Neural cell (in vitro differentiated cells): Measurements from ENCODE around the gene DFFA. TPM values are rescaled to one million over a fixed set of nuclear protein-coding genes. Genes with fewer than 3 reads are reported as not detected.

Source experiments
- H2AFZ ChIP-seq: fragments of 200-600, 300-800 bp; sonication (generic), shearing (Covaris generic); 2 replicates; pipeline ENCODE4 v1.6.0; 2014; ENCODE audit warnings: low read depth, mild to moderate bottlenecking, antibody characterized with exemption, low read length, moderate library complexity
- H3F3A ChIP-seq: fragments of 200-600 bp; shearing (Covaris generic); 2 replicates; pipeline ENCODE4 v1.6.1; 2016; ENCODE audit warnings: mild to moderate bottlenecking, moderate library complexity, mixed read lengths, antibody characterized with exemption, low read length; ENCODE audit not compliant: insufficient read depth, poor library complexity, severe bottlenecking
- H3K27ac ChIP-seq: fragments of 200-600, 300-800 bp; sonication (generic), shearing (Covaris generic); 2 replicates; pipeline ENCODE4 v1.5.1; 2014; ENCODE audit warnings: mild to moderate bottlenecking, low read length, moderate library complexity
- H3K27me3 ChIP-seq: fragments of 300-800, 200-600 bp; sonication (generic), shearing (Covaris generic); 2 replicates; pipeline ENCODE4 v1.6.0; 2014; ENCODE audit warnings: mild to moderate bottlenecking, low read depth, low read length, moderate library complexity; ENCODE audit not compliant: insufficient read depth
- H3K36me3 ChIP-seq: fragments of 300-800, 200-600 bp; sonication (generic), shearing (Covaris generic); 2 replicates; pipeline ENCODE4 v1.5.1; 2014; ENCODE audit warnings: mild to moderate bottlenecking, antibody characterized with exemption, low read length, moderate library complexity; ENCODE audit not compliant: insufficient read depth
- H3K4me2 ChIP-seq: fragments of 300-800, 200-600 bp; sonication (generic), shearing (Covaris generic); 2 replicates; pipeline ENCODE4 v1.6.0; 2014; ENCODE audit warnings: mild to moderate bottlenecking, low read length
- H3K4me3 ChIP-seq: fragments of 300-800, 200-600 bp; sonication (generic), shearing (Covaris generic); 2 replicates; pipeline ENCODE4 v1.5.1; 2014; ENCODE audit warnings: mild to moderate bottlenecking, low read length, moderate library complexity
- H3K79me2 ChIP-seq: fragments of 200-600 bp; shearing (Covaris generic); replicated peaks from 2 replicates; pipeline ENCODE4 v1.6.0; 2014; ENCODE audit warnings: mild to moderate bottlenecking, low read length, moderate library complexity; ENCODE audit not compliant: insufficient read depth
- H3K9ac ChIP-seq: fragments of 300-800, 200-600 bp; sonication (generic), shearing (Covaris generic); 2 replicates; pipeline ENCODE4 v1.6.1; 2016; ENCODE audit warnings: mild to moderate bottlenecking, low read length, mixed read lengths
- H3K9me2 ChIP-seq: fragments of 200-600 bp; shearing (Covaris generic); 2 replicates; pipeline ENCODE4 v1.6.1; 2016; ENCODE audit warnings: mild to moderate bottlenecking, low read length, mixed read lengths; ENCODE audit not compliant: insufficient read depth
- H3K9me3 ChIP-seq: fragments of 200-600, 300-800 bp; sonication (generic), shearing (Covaris generic); 2 replicates; pipeline ENCODE4 v1.6.1; 2016; ENCODE audit warnings: mild to moderate bottlenecking, mixed run types, low read length, moderate library complexity, mixed read lengths
- H4K20me1 ChIP-seq: fragments of 200-600 bp; shearing (Covaris generic); 2 replicates; pipeline ENCODE4 v1.6.1; 2016; ENCODE audit warnings: mild to moderate bottlenecking, mixed run types; ENCODE audit not compliant: insufficient read depth
- EP300 ChIP-seq: fragments of 450-650 bp; conservative IDR thresholded peaks from 2 replicates; pipeline ENCODE4 v1.6.1; 2014; ENCODE audit warnings: antibody characterized with exemption, mild to moderate bottlenecking, moderate library complexity; ENCODE audit not compliant: poor library complexity, severe bottlenecking
- EZH2 ChIP-seq: fragments of 200-600, 300-800 bp; shearing (Covaris generic), sonication (generic); IDR thresholded peaks from 2 replicates; pipeline ENCODE4 v1.6.1; 2014; ENCODE audit warnings: antibody characterized with exemption, low read length, borderline replicate concordance, mild to moderate bottlenecking; ENCODE audit not compliant: insufficient read depth, poor library complexity, severe bottlenecking
- MXI1 ChIP-seq: fragments of 450-650 bp; conservative IDR thresholded peaks from 2 replicates; pipeline ENCODE4 v1.6.1; 2014; ENCODE audit warnings: antibody characterized with exemption, mild to moderate bottlenecking; ENCODE audit not compliant: poor library complexity, severe bottlenecking
- POLR2AphosphoS5 ChIP-seq: IDR thresholded peaks from 2 replicates; pipeline ENCODE4 v1.6.1; 2012
- RAD21 ChIP-seq: fragments of 450-650 bp; conservative IDR thresholded peaks from 2 replicates; pipeline ENCODE4 v1.6.1; 2014; ENCODE audit warnings: antibody characterized with exemption, mild to moderate bottlenecking, moderate library complexity
- SMC3 ChIP-seq: fragments of 450-650 bp; conservative IDR thresholded peaks from 2 replicates; pipeline ENCODE4 v1.6.1; 2014; ENCODE audit warnings: antibody characterized with exemption, mild to moderate bottlenecking, moderate library complexity; ENCODE audit not compliant: poor library complexity
- TAF1 ChIP-seq: IDR thresholded peaks from 2 replicates; pipeline ENCODE4 v1.6.1; 2012; ENCODE audit warnings: low read depth
- polyA plus RNA-seq: library from polyadenylated mRNA; depleted of rRNA; stranded (reverse); fragments of >200 nt; gene quantifications from 2 replicates; pipeline ENCODE4 v1.2.3, GENCODE V29; 2014
- TF ChIP-seq, protein P1 (sequence below): fragments of 450-650 bp; IDR thresholded peaks from 2 replicates; pipeline ENCODE4 v1.5.1; 2014; ENCODE audit warnings: antibody characterized with exemption, mild to moderate bottlenecking, moderate library complexity; ENCODE audit not compliant: poor library complexity, severe bottlenecking

DFFA gene
- polyA plus RNA-seq, 1 donor from 2014 or later = 32.7 TPM

DNA sequence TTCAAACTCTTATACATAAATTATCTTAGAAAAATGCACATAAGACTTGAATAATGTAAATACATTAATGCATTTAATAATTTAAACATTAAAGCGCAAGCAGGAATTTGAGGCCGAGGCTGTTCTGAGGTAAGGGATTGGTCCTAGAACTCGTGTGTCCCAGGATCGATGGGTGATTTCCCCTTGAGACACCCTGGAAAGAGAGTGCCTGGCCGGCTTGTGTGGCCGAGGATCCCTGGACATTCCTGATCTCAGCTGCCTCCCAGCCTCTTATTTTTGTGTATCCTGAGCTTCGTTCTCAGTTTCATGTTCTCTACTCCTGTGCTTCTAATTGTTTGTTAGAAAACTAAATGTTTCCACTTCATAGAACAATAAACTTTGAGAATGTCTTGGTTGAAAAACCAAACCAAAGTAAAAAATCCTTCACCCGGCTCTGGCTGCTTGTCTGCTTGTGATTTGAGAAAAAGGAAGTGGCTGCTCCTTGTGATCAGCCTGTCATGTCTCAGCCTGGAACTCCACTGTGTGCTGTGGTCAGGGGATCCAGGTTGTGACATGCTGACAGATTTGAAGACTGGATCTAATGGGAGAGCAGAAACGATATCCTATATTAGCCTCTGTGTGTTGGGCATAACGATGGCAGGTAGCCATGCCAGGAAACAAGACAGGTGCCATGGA is 43.1 kb upstream of the DFFA start:
- no peak for TF ChIP-seq POLR2AphosphoS5
- no peak for TF ChIP-seq SMC3
- no peak for TF ChIP-seq EP300
- no peak for TF ChIP-seq EZH2
- no peak for TF ChIP-seq TAF1
- Histone ChIP-seq H3K4me3 (no peak overlapping the region), H3F3A (peaks cover 5% of the 10 kb centered on the region), H3K9me3 (no peaks in the 10 kb centered on the region), H2AFZ (no peak overlapping the region), H3K4me2 (no peak overlapping the region), H3K27me3 (no peaks in the 10 kb centered on the region), H4K20me1 (no peaks in the 10 kb centered on the region), H3K79me2 (peaks cover 9% of the 10 kb centered on the region), H3K27ac (no peak overlapping the region), H3K9ac (no peak overlapping the region), H3K9me2 (no peaks in the 10 kb centered on the region), H3K36me3 (no peaks in the 10 kb centered on the region)

DNA sequence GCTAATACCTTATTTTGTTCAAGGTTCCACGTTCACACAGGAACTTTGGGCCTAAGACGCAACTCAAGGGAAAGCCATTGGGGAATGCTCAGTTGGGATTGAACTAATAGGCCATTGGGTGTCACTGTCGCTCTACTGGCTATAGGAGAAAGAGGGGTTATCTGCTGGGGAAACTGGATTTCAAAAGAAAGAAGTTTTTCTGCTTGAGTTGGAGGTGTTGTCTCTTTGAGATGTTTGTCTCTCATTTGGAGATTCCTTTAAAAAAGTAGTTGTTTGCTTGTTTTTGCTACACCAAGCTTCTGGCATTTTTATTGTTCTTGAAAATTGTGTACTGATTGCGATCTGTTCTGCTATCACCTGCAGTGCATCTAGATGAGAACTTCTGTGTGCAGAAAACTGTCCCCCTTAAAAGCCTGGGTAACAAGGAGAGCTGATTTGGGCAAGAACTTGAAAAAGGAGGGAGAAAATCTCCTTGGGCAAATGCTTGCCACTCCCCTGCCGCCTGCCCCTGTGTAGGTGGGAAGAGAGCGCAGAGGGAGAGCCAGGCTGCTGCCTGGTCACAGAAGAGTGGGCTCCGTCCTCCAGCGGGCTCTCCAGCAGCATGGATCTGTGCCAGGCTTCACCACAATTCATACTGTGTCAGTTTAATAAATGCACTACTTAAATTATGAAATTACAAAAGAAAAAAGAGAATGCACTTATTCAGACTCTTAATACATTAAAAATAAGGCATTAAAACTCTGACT is 42.3 kb upstream of the DFFA start:
- no peak overlapping the region for H3K4me2 ChIP-seq
- H3K79me2 ChIP-seq = peaks cover 9% of the 10 kb centered on the region
- no peak overlapping the region for H3K9ac ChIP-seq
- no peaks in the 10 kb centered on the region for H3K9me3 ChIP-seq
- H3K27ac ChIP-seq = no peak overlapping the region
- H3F3A ChIP-seq = peaks cover 5% of the 10 kb centered on the region
- no peaks in the 10 kb centered on the region for H3K9me2 ChIP-seq
- H3K4me3 ChIP-seq = no peak overlapping the region
- no peaks in the 10 kb centered on the region for H4K20me1 ChIP-seq
- H2AFZ ChIP-seq = no peak overlapping the region
- no peaks in the 10 kb centered on the region for H3K36me3 ChIP-seq
- H3K27me3 ChIP-seq = no peaks in the 10 kb centered on the region
- TF ChIP-seq SMC3 (peak; percentile 79), EZH2 (no peak), RAD21 (peak; percentile 82)
- TF ChIP-seq, protein P1, sequence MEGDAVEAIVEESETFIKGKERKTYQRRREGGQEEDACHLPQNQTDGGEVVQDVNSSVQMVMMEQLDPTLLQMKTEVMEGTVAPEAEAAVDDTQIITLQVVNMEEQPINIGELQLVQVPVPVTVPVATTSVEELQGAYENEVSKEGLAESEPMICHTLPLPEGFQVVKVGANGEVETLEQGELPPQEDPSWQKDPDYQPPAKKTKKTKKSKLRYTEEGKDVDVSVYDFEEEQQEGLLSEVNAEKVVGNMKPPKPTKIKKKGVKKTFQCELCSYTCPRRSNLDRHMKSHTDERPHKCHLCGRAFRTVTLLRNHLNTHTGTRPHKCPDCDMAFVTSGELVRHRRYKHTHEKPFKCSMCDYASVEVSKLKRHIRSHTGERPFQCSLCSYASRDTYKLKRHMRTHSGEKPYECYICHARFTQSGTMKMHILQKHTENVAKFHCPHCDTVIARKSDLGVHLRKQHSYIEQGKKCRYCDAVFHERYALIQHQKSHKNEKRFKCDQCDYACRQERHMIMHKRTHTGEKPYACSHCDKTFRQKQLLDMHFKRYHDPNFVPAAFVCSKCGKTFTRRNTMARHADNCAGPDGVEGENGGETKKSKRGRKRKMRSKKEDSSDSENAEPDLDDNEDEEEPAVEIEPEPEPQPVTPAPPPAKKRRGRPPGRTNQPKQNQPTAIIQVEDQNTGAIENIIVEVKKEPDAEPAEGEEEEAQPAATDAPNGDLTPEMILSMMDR = peak; percentile 76

DNA sequence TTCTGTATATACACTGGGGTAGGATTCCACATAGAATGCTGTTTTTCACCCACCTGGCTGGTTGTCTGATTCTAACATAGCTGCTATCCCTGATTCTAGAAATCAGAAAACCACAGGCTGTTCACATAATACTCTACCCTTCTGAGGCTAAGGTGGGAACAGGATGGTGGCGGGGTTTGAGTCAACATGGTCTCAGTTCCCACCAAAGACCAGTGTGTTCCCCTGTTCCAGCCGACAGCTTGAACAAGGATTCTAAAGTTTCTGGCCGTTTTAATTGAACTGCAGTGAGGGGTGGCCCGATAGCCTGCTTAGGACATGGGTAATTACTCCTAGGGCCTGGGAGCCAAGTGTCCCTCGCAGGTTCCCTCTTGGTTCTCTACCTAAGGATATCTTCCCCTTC is 40.9 kb upstream of the DFFA start:
- H3K9ac ChIP-seq = no peak overlapping the region
- no peak overlapping the region for H3K4me3 ChIP-seq
- H3K27me3 ChIP-seq = no peaks in the 10 kb centered on the region
- H2AFZ ChIP-seq = no peak overlapping the region
- H3K27ac ChIP-seq = no peak overlapping the region
- TF ChIP-seq MXI1 = no peak
- no peaks in the 10 kb centered on the region for H3K9me3 ChIP-seq
- H3F3A ChIP-seq = peaks cover 5% of the 10 kb centered on the region
- no peaks in the 10 kb centered on the region for H3K36me3 ChIP-seq
- H3K4me2 ChIP-seq = no peak overlapping the region
- H3K9me2 ChIP-seq = no peaks in the 10 kb centered on the region
- H4K20me1 ChIP-seq = no peaks in the 10 kb centered on the region
- peaks cover 9% of the 10 kb centered on the region for H3K79me2 ChIP-seq
